HG03196 (cell line): ENCODE results near the gene CPLANE1.
A peak's percentile ranks its signal among the peaks of the same experiment; 100 is the strongest.
"Not testable (repeated sequence)": the region's sequence is repeated elsewhere in the genome, so short reads cannot be mapped to it uniquely, and the experiment has no call there.

Source experiments
- ATAC-seq: cut with Tn5 transposase; IDR thresholded peaks from one replicate; pipeline ENCODE4 v1.9.1; 2021; ENCODE audit not compliant: unreplicated experiment

Gene CPLANE1

GRCh38 chr5:37248970-37249814 lies at the start of gene CPLANE1:
CPLANE1 (minus strand) TSS chr5:37249376; CDS start chr5:37247698, 1,678 bp downstream.
- peak; percentile 73 for ATAC-seq

- not testable (repeated sequence) for ATAC-seq
Measured at GRCh38 chr5:37296313-37296712, 47.1 kb upstream of the CPLANE1 start.

- no peak for ATAC-seq
Measured at GRCh38 chr5:37283214-37283820, 34.1 kb upstream of the CPLANE1 start.

- no peak for ATAC-seq
Measured at GRCh38 chr5:37275511-37275910, 26.3 kb upstream of the CPLANE1 start.

GRCh38 chr5:37272511-37272910 lies 23.3 kb upstream of the CPLANE1 start:
- ATAC-seq, result no peak

GRCh38 chr5:37268100-37268499 lies 18.9 kb upstream of the CPLANE1 start:
- not testable (repeated sequence) for ATAC-seq

GRCh38 chr5:37255774-37256358 lies 6.7 kb upstream of the CPLANE1 start:
- ATAC-seq, result no peak

- no peak for ATAC-seq
Measured at GRCh38 chr5:37254581-37254980, 5.4 kb upstream of the CPLANE1 start.

GRCh38 chr5:37251665-37252064 lies 2.5 kb upstream of the CPLANE1 start:
- no peak for ATAC-seq

GRCh38 chr5:37249815-37250164 lies 614 bp upstream of the CPLANE1 start:
- ATAC-seq, result no peak

- ATAC-seq, result no peak
Measured at GRCh38 chr5:37248421-37248969, 681 bp downstream of the CPLANE1 start.

GRCh38 chr5:37247496-37247895 lies 1.7 kb downstream of the CPLANE1 start:
- no peak for ATAC-seq

- no peak for ATAC-seq
Measured at GRCh38 chr5:37247036-37247435, 2.1 kb downstream of the CPLANE1 start.

GRCh38 chr5:37234288-37234687 lies 14.9 kb downstream of the CPLANE1 start:
- ATAC-seq, result no peak

GRCh38 chr5:37226377-37226776 lies 22.8 kb downstream of the CPLANE1 start:
- no peak for ATAC-seq

- no peak for ATAC-seq
Measured at GRCh38 chr5:37222181-37222580, 27.0 kb downstream of the CPLANE1 start.

- not testable (repeated sequence) for ATAC-seq
Measured at GRCh38 chr5:37220426-37220825, 28.8 kb downstream of the CPLANE1 start.

GRCh38 chr5:37219384-37219783 lies 29.8 kb downstream of the CPLANE1 start:
- not testable (repeated sequence) for ATAC-seq

- ATAC-seq, result no peak
Measured at GRCh38 chr5:37217976-37218375, 31.2 kb downstream of the CPLANE1 start.

GRCh38 chr5:37214550-37214949 lies 34.6 kb downstream of the CPLANE1 start:
- no peak for ATAC-seq

GRCh38 chr5:37212096-37212495 lies 37.1 kb downstream of the CPLANE1 start:
- no peak for ATAC-seq

- ATAC-seq, result no peak
Measured at GRCh38 chr5:37211661-37212060, 37.5 kb downstream of the CPLANE1 start.
